Smooth muscle cell (in vitro differentiated cells): ENCODE measurements around the gene NUP205. TPM values are rescaled to one million over a fixed set of nuclear protein-coding genes. Genes with fewer than 3 reads are reported as not detected.
A peak's percentile ranks its signal among the peaks of the same experiment; 100 is the strongest.

Experiments used
- DNase-seq: peaks from one replicate; lab custom pipeline; 2025; ENCODE audit not compliant: unreplicated experiment; lab: John Stamatoyannopoulos, UW
- H2AFZ ChIP-seq: fragments of 200-600 bp; sonication (generic); 2 replicates; pipeline ENCODE4 v1.6.0; 2016; ENCODE audit warnings: antibody characterized with exemption, low read depth, mild to moderate bottlenecking
- H3F3A ChIP-seq: fragments of 200-600 bp; sonication (generic); 2 replicates; pipeline ENCODE4 v1.6.0; 2017; ENCODE audit warnings: antibody characterized with exemption, low read depth
- H3K27ac ChIP-seq: fragments of 200-600 bp; sonication (generic); 2 replicates; pipeline ENCODE4 v1.5.1; 2016; ENCODE audit warnings: low read depth, mild to moderate bottlenecking
- H3K27me3 ChIP-seq: fragments of 200-600 bp; sonication (generic); 2 replicates; pipeline ENCODE4 v1.6.1; 2016; ENCODE audit warnings: low read depth, mild to moderate bottlenecking
- H3K36me3 ChIP-seq: fragments of 200-600 bp; sonication (generic); 2 replicates; pipeline ENCODE4 v1.5.1; 2016; ENCODE audit warnings: low read depth
- H3K4me1 ChIP-seq: fragments of 200-600 bp; sonication (generic); 2 replicates; pipeline ENCODE4 v1.5.1; 2016; ENCODE audit warnings: low read depth
- H3K4me2 ChIP-seq: fragments of 200-600 bp; sonication (generic); 2 replicates; pipeline ENCODE4 v1.6.0; 2016; ENCODE audit warnings: mild to moderate bottlenecking
- H3K4me3 ChIP-seq: fragments of 200-600 bp; sonication (generic); 2 replicates; pipeline ENCODE4 v1.5.1; 2016; ENCODE audit warnings: mild to moderate bottlenecking
- H3K79me2 ChIP-seq: fragments of 200-600 bp; sonication (generic); 2 replicates; pipeline ENCODE4 v1.6.0; 2016; ENCODE audit warnings: low read depth, mild to moderate bottlenecking
- H3K9ac ChIP-seq: fragments of 200-600 bp; sonication (generic); 2 replicates; pipeline ENCODE4 v1.6.0; 2016; ENCODE audit warnings: low read depth
- H3K9me3 ChIP-seq: fragments of 200-600 bp; sonication (generic); replicated peaks from 2 replicates; pipeline ENCODE4 v1.5.1; 2016; ENCODE audit warnings: low read depth
- H4K20me1 ChIP-seq: fragments of 200-600 bp; sonication (generic); 2 replicates; pipeline ENCODE4 v1.6.0; 2016; ENCODE audit warnings: low read depth
- CTCF ChIP-seq: fragments of 200-600 bp; sonication (generic); IDR thresholded peaks from 2 replicates; pipeline ENCODE4 v1.5.1; 2017; ENCODE audit warnings: borderline replicate concordance, mild to moderate bottlenecking, antibody characterized with exemption; ENCODE audit not compliant: insufficient read depth, poor library complexity, severe bottlenecking
- WGBS: methylation state at CpG from one replicate; pipeline ENCODE4 v1.1.7; 2016; ENCODE audit warnings: low lambda C conversion rate; 5-methylcytosine and 5-hydroxymethylcytosine counted together
- polyA plus RNA-seq: library from polyadenylated mRNA; unstranded; fragments of >200 nt; fragmentation: Nextera tagmentation; extraction: Ambion mirVana; gene quantifications from 2 replicates; pipeline ENCODE4 v1.2.1, GENCODE V29; 2016
- total RNA-seq: library from RNA; depleted of rRNA; stranded (reverse); fragments of >200 nt; gene quantifications from 2 replicates; pipeline ENCODE4 v1.2.3, GENCODE V29; 2014

Gene NUP205
- total and polyA plus RNA-seq, 2 experiments from 2014 or later: 17.3 to 69.6 TPM

GRCh38 chr7:135645296-135645904, 87.7 kb downstream of the NUP205 start:
- no peak for DNase-seq
- Histone ChIP-seq H3K9ac (no peak overlapping the region), H2AFZ (no peak overlapping the region), H3K4me1 (no peaks in the 10 kb centered on the region), H3K27ac (no peak overlapping the region), H3K4me2 (no peak overlapping the region), H4K20me1 (no peaks in the 10 kb centered on the region), H3K79me2 (no peaks in the 10 kb centered on the region), H3K27me3 (no peaks in the 10 kb centered on the region), H3K36me3 (peaks cover 10% of the 10 kb centered on the region), H3K4me3 (no peak overlapping the region), H3K9me3 (no peaks in the 10 kb centered on the region), H3F3A (no peaks in the 10 kb centered on the region)
- 66% methylated on average over 6 of the region's 6 CpGs for WGBS
- peak; percentile 66 for TF ChIP-seq CTCF

GRCh38 chr7:135647755-135648154, 90.0 kb downstream of the NUP205 start:
- no peaks in the 10 kb centered on the region for H3K27me3 ChIP-seq
- H4K20me1 ChIP-seq: no peaks in the 10 kb centered on the region
- peaks cover 10% of the 10 kb centered on the region for H3K36me3 ChIP-seq
- TF ChIP-seq CTCF: no peak
- H3K9me3 ChIP-seq: no peaks in the 10 kb centered on the region
- no peaks in the 10 kb centered on the region for H3K4me1 ChIP-seq
- WGBS: 100% methylated on average over 1 of the region's 1 CpG
- no peak overlapping the region for H3K4me2 ChIP-seq
- no peak overlapping the region for H3K27ac ChIP-seq
- H2AFZ ChIP-seq: no peak overlapping the region
- H3K4me3 ChIP-seq: no peak overlapping the region
- no peak overlapping the region for H3K9ac ChIP-seq
- no peak for DNase-seq
- H3F3A ChIP-seq: no peaks in the 10 kb centered on the region
- H3K79me2 ChIP-seq: no peaks in the 10 kb centered on the region

DNA sequence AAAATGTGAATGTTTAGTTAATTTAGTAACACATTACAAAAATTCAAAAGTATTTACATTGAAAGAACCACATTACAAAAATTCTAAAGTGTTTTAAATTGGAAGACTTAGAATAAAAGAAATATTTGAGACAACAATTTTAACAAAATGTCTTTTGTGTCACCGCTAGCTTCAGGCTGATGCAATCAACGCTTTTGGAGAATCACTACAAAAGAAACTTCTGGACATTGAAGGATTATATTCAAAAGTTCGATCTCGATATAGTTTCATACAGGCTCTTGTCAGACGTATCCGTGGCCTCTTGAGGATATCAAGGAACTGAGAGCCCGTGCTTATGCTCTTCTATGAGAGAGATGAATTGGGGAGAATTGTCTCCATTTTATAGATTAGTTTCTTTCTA, 90.5 kb downstream of the NUP205 start:
- no peak for TF ChIP-seq CTCF
- H2AFZ ChIP-seq: no peak overlapping the region
- H3K9ac ChIP-seq: no peak overlapping the region
- H3F3A ChIP-seq: no peaks in the 10 kb centered on the region
- no peak overlapping the region for H3K4me2 ChIP-seq
- H3K27ac ChIP-seq: no peak overlapping the region
- no peak for DNase-seq
- H3K27me3 ChIP-seq: no peaks in the 10 kb centered on the region
- 96% methylated on average over 7 of the region's 7 CpGs for WGBS
- no peaks in the 10 kb centered on the region for H4K20me1 ChIP-seq
- no peaks in the 10 kb centered on the region for H3K4me1 ChIP-seq
- no peak overlapping the region for H3K4me3 ChIP-seq
- H3K9me3 ChIP-seq: no peaks in the 10 kb centered on the region
- peaks cover 10% of the 10 kb centered on the region for H3K36me3 ChIP-seq
- no peaks in the 10 kb centered on the region for H3K79me2 ChIP-seq
